Ectodermal cell (in vitro differentiated cells): ENCODE data around the gene LDHAL6B. TPM values are rescaled to one million over a fixed set of nuclear protein-coding genes. Genes with fewer than 3 reads are reported as not detected.
"Not testable (repeated sequence)": the region's sequence is repeated elsewhere in the genome, so short reads cannot be mapped to it uniquely, and the experiment has no call there.

Experiments
- H3K27ac ChIP-seq: 2 replicates; pipeline ENCODE4 v1.7.0; 2013; ENCODE audit warnings: mild to moderate bottlenecking, low read depth, low read length; ENCODE audit not compliant: insufficient read depth, poor library complexity, severe bottlenecking
- H3K27me3 ChIP-seq: 2 replicates; pipeline ENCODE4 v1.7.0; 2013; ENCODE audit warnings: mild to moderate bottlenecking, low read length; ENCODE audit not compliant: insufficient read depth, control insufficient read depth, poor library complexity, severe bottlenecking
- H3K36me3 ChIP-seq: one replicate; pipeline ENCODE4 v1.7.0; 2013; ENCODE audit warnings: low read length; ENCODE audit not compliant: control insufficient read depth, insufficient read depth
- H3K4me1 ChIP-seq: one replicate; pipeline ENCODE4 v1.7.0; 2013; ENCODE audit warnings: low read length; ENCODE audit not compliant: control insufficient read depth, insufficient read depth
- H3K4me3 ChIP-seq: 2 replicates; pipeline ENCODE4 v1.7.0; 2013; ENCODE audit warnings: low read depth, low read length, control low read depth; ENCODE audit not compliant: insufficient read depth
- H3K9me3 ChIP-seq: 2 replicates; pipeline ENCODE4 v1.7.0; 2013; ENCODE audit warnings: mild to moderate bottlenecking, low read length, moderate library complexity; ENCODE audit not compliant: control insufficient read depth
- WGBS, 2 experiments: methylation state at CpG; one replicate each; pipeline ENCODE4 v1.1.7; 2013; ENCODE audit warnings: missing lambda C conversion rate in 2 of 2; 5-methylcytosine and 5-hydroxymethylcytosine counted together
- polyA plus RNA-seq, 4 experiments: library from polyadenylated mRNA; stranded (reverse); fragments of 50-300 nt; gene quantifications; one replicate each; pipeline ENCODE4 v1.2.3, GENCODE V29; 2013

Gene LDHAL6B
- not detected for polyA plus RNA-seq (2013, experiment 1 of 4)
- polyA plus RNA-seq (2013, experiment 2 of 4): not detected
- not detected for polyA plus RNA-seq (2013, experiment 3 of 4)
- polyA plus RNA-seq (2013, experiment 4 of 4): not detected

GRCh38 chr15:59206623-59207183, at the start of gene LDHAL6B:
LDHAL6B (plus strand) TSS chr15:59206843; CDS start chr15:59206941, 98 bp downstream.
- Histone ChIP-seq H3K36me3 (no peaks in the 10 kb centered on the region), H3K4me3 (no peak within 1 kb of the TSS), H3K9me3 (no peaks in the 10 kb centered on the region), H3K27me3 (no peaks in the 10 kb centered on the region), H3K4me1 (no peaks in the 10 kb centered on the region), H3K27ac (no peak within 1 kb of the TSS)
- 96% methylated on average over 30 of the region's 30 CpGs for WGBS, 2 experiments

- Histone ChIP-seq H3K36me3 (no peaks in the 10 kb centered on the region), H3K27ac (no peak overlapping the region), H3K9me3 (no peaks in the 10 kb centered on the region), H3K4me1 (no peaks in the 10 kb centered on the region), H3K27me3 (no peaks in the 10 kb centered on the region), H3K4me3 (no peak overlapping the region)
- 91 to 95% methylated on average over 3 to 5 of the region's 5 CpGs for WGBS, 2 experiments
Observed at GRCh38 chr15:59157396-59157795, 49.2 kb upstream of the LDHAL6B start.

- Histone ChIP-seq H3K27ac (no peak overlapping the region), H3K36me3 (no peaks in the 10 kb centered on the region)
- 94 to 97% methylated on average over 9 of the region's 9 CpGs for WGBS, 2 experiments
Observed at GRCh38 chr15:59157840-59158700, 48.6 kb upstream of the LDHAL6B start.

GRCh38 chr15:59158701-59159034, 48.0 kb upstream of the LDHAL6B start:
- H3K27ac ChIP-seq: no peak overlapping the region
- H3K4me3 ChIP-seq: no peak overlapping the region
- 97% methylated on average over 7 of the region's 7 CpGs for WGBS, 2 experiments
- no peaks in the 10 kb centered on the region for H3K27me3 ChIP-seq
- H3K4me1 ChIP-seq: no peaks in the 10 kb centered on the region
- H3K36me3 ChIP-seq: no peaks in the 10 kb centered on the region
- no peaks in the 10 kb centered on the region for H3K9me3 ChIP-seq

More at GRCh38 chr15:59157840-59158700, 48.6 kb upstream of the LDHAL6B start:
- Histone ChIP-seq H3K4me1 (no peaks in the 10 kb centered on the region), H3K4me3 (no peak overlapping the region), H3K9me3 (no peaks in the 10 kb centered on the region), H3K27me3 (no peaks in the 10 kb centered on the region)

GRCh38 chr15:59159210-59159609, 47.4 kb upstream of the LDHAL6B start:
- H3K36me3 ChIP-seq: no peaks in the 10 kb centered on the region

GRCh38 chr15:59160880-59161593, 45.6 kb upstream of the LDHAL6B start:
- 84 to 85% methylated on average over 23 of the region's 23 CpGs for WGBS, 2 experiments
- H3K4me3 ChIP-seq: no peak overlapping the region
- H3K27me3 ChIP-seq: no peaks in the 10 kb centered on the region
- H3K36me3 ChIP-seq: no peaks in the 10 kb centered on the region
- no peak overlapping the region for H3K27ac ChIP-seq
- no peaks in the 10 kb centered on the region for H3K9me3 ChIP-seq
- no peaks in the 10 kb centered on the region for H3K4me1 ChIP-seq

More at GRCh38 chr15:59159210-59159609, 47.4 kb upstream of the LDHAL6B start:
- no peaks in the 10 kb centered on the region for H3K4me1 ChIP-seq
- no peak overlapping the region for H3K4me3 ChIP-seq
- H3K27ac ChIP-seq: no peak overlapping the region
- no peaks in the 10 kb centered on the region for H3K9me3 ChIP-seq
- H3K27me3 ChIP-seq: no peaks in the 10 kb centered on the region
- WGBS, 2 experiments: 91 to 95% methylated on average over 9 of the region's 9 CpGs

- 92 to 94% methylated on average over 7 to 8 of the region's 8 CpGs for WGBS, 2 experiments
- H3K36me3 ChIP-seq, H3K9me3 ChIP-seq, H3K27ac ChIP-seq, H3K4me1 ChIP-seq, H3K27me3 ChIP-seq, H3K4me3 ChIP-seq: not testable (repeated sequence)
Observed at GRCh38 chr15:59162080-59162479, 44.6 kb upstream of the LDHAL6B start.

- WGBS, 2 experiments: 91 to 93% methylated on average over 3 of the region's 3 CpGs
- no peak overlapping the region for H3K27ac ChIP-seq
- no peaks in the 10 kb centered on the region for H3K4me1 ChIP-seq
- no peak overlapping the region for H3K4me3 ChIP-seq
- H3K9me3 ChIP-seq: no peaks in the 10 kb centered on the region
- no peaks in the 10 kb centered on the region for H3K27me3 ChIP-seq
- H3K36me3 ChIP-seq: no peaks in the 10 kb centered on the region
Observed at GRCh38 chr15:59165726-59166125, 40.9 kb upstream of the LDHAL6B start.

- WGBS, 2 experiments: 73 to 74% methylated on average over 4 of the region's 4 CpGs
- no peaks in the 10 kb centered on the region for H3K36me3 ChIP-seq
- H3K4me1 ChIP-seq: no peaks in the 10 kb centered on the region
- no peaks in the 10 kb centered on the region for H3K27me3 ChIP-seq
- no peak overlapping the region for H3K27ac ChIP-seq
- H3K4me3 ChIP-seq: no peak overlapping the region
- no peaks in the 10 kb centered on the region for H3K9me3 ChIP-seq
Observed at GRCh38 chr15:59166166-59166565, 40.5 kb upstream of the LDHAL6B start.
